CD14-positive monocyte (primary cell): ENCODE measurements around the gene MEI1. TPM values are rescaled to one million over a fixed set of nuclear protein-coding genes. Genes with fewer than 3 reads are reported as not detected.
A peak's percentile ranks its signal among the peaks of the same experiment; 100 is the strongest.
"Not testable (repeated sequence)": the region's sequence is repeated elsewhere in the genome, so short reads cannot be mapped to it uniquely, and the experiment has no call there.

Experiments
- DNase-seq, 3 donors: peaks; one replicate each; pipeline ENCODE4 v3.0.0-alpha.2; 2011 to 2022
- H2AFZ ChIP-seq: 2 replicates; pipeline ENCODE4 v1.6.0; 2012; ENCODE audit warnings: mild to moderate bottlenecking, low read depth, low read length, inconsistent platforms; ENCODE audit not compliant: insufficient read depth, poor library complexity, severe bottlenecking
- H3K27ac ChIP-seq, 2 donors: 1 replicate in 1 of 2; 2 replicates in 1 of 2; pipeline ENCODE4 v1.5.1; 2012 to 2013; ENCODE audit warnings: low read length in 2 of 2, control low read depth in 1 of 2, inconsistent platforms in 1 of 2, low read depth in 1 of 2, mild to moderate bottlenecking in 1 of 2
- H3K27me3 ChIP-seq, 2 donors: one replicate each; pipeline versions ENCODE4 v1.6.0 to v1.6.1; 2011 to 2013; ENCODE audit warnings: low read length in 2 of 2; ENCODE audit not compliant: control insufficient read depth in 2 of 2, insufficient read depth in 2 of 2
- H3K36me3 ChIP-seq, 2 donors: replicated peaks in 1 of 2; 1 replicate in 1 of 2; 2 replicates in 1 of 2; pipeline versions ENCODE4 v1.5.1 to v1.6.1; 2012 to 2013; ENCODE audit warnings: low read length in 2 of 2, control low read depth in 1 of 2, inconsistent platforms in 1 of 2, mild to moderate bottlenecking in 1 of 2; ENCODE audit not compliant: insufficient read depth in 2 of 2, control insufficient read depth in 1 of 2
- H3K4me1 ChIP-seq, 2 donors: 1 replicate in 1 of 2; 2 replicates in 1 of 2; pipeline versions ENCODE4 v1.5.1 to v1.6.1; 2012 to 2013; ENCODE audit warnings: low read length in 2 of 2, control low read depth in 1 of 2, inconsistent platforms in 1 of 2, mild to moderate bottlenecking in 1 of 2, moderate library complexity in 1 of 2; ENCODE audit not compliant: insufficient read depth in 2 of 2, control insufficient read depth in 1 of 2
- H3K4me2 ChIP-seq: replicated peaks from 2 replicates; pipeline ENCODE3; 2012; ENCODE audit warnings: low read length, moderate library complexity, mild to moderate bottlenecking; ENCODE audit not compliant: poor library complexity, severe bottlenecking; ENCODE audit errors: extremely low read depth
- H3K4me3 ChIP-seq, 3 experiments: fragments of 200-600 bp in 1 of 3; sonication (generic) in 1 of 3; replicated peaks in 1 of 3; 1 replicate in 2 of 3; 2 replicates in 1 of 3; pipeline ENCODE4 v1.5.1; 2011 to 2013; ENCODE audit warnings: low read length in 3 of 3, mild to moderate bottlenecking in 3 of 3, control low read depth in 2 of 3, low read depth in 2 of 3, inconsistent platforms in 1 of 3, moderate library complexity in 1 of 3
- H3K79me2 ChIP-seq: 2 replicates; pipeline ENCODE4 v1.6.0; 2012; ENCODE audit warnings: mild to moderate bottlenecking, control low read depth, inconsistent platforms, low read length, moderate library complexity; ENCODE audit not compliant: insufficient read depth
- H3K9ac ChIP-seq: 2 replicates; pipeline ENCODE4 v1.6.0; 2017; ENCODE audit warnings: low read length, mild to moderate bottlenecking; ENCODE audit not compliant: insufficient read depth, poor library complexity, severe bottlenecking
- H3K9me3 ChIP-seq, 2 donors: replicated peaks in 1 of 2; 1 replicate in 1 of 2; 2 replicates in 1 of 2; pipeline versions ENCODE4 v1.5.1 to v1.6.1; 2012 to 2013; ENCODE audit warnings: low read length in 2 of 2, control low read depth in 1 of 2; ENCODE audit not compliant: control insufficient read depth in 1 of 2, insufficient read depth in 1 of 2
- H4K20me1 ChIP-seq: 2 replicates; pipeline ENCODE4 v1.6.0; 2012; ENCODE audit warnings: mild to moderate bottlenecking, low read length, control low read depth, moderate library complexity; ENCODE audit not compliant: insufficient read depth
- H3K27ac Mint-ChIP-seq, 7 donors: one replicate each; pipeline ENCODE4 v1.8.0; 2020; ENCODE audit warnings: mild to moderate bottlenecking in 7 of 7, mixed read lengths in 7 of 7, moderate library complexity in 6 of 7, inconsistent platforms in 2 of 7
- H3K27me3 Mint-ChIP-seq, 3 donors: one replicate each; pipeline ENCODE4 v1.8.0; 2021 to 2022; ENCODE audit warnings: low read depth in 3 of 3, mild to moderate bottlenecking in 3 of 3, mixed read lengths in 3 of 3, moderate library complexity in 3 of 3, inconsistent platforms in 1 of 3
- H3K36me3 Mint-ChIP-seq, 2 donors: one replicate each; pipeline ENCODE4 v1.8.0; 2020; ENCODE audit warnings: mixed read lengths in 2 of 2, inconsistent platforms in 1 of 2, mild to moderate bottlenecking in 1 of 2
- H3K4me1 Mint-ChIP-seq: one replicate; pipeline ENCODE4 v1.8.0; 2020; ENCODE audit warnings: mild to moderate bottlenecking, mixed read lengths
- H3K4me3 Mint-ChIP-seq, 2 donors: one replicate each; pipeline ENCODE4 v1.8.0; 2020; ENCODE audit warnings: mild to moderate bottlenecking in 2 of 2, mixed read lengths in 2 of 2, moderate library complexity in 1 of 2
- H3K9me3 Mint-ChIP-seq, 7 donors: one replicate each; pipeline ENCODE4 v1.8.0; 2020 to 2022; ENCODE audit warnings: mixed read lengths in 7 of 7, mild to moderate bottlenecking in 6 of 7, moderate library complexity in 6 of 7, inconsistent platforms in 2 of 7
- WGBS: methylation state at CpG from one replicate; pipeline ENCODE4 v1.1.5; 2013; ENCODE audit warnings: missing lambda C conversion rate; ENCODE audit not compliant: insufficient coverage; 5-methylcytosine and 5-hydroxymethylcytosine counted together
- intact Hi-C, 2 donors: fragments of 100-400 bp; cut with micrococcal nuclease; formaldehyde crosslinking; loops; one replicate each; pipeline versions ENCODE4 v1.15.0 to v1.15.1; 2023
- polyA plus RNA-seq, 3 donors: library from polyadenylated mRNA; depleted of rRNA in 1 of 3; unstranded in 2 of 3; stranded (reverse) in 1 of 3; fragments of 300-500 nt in 2 of 3; fragments of >200 nt in 1 of 3; fragmentation: Illumina TruSeq in 2 of 3; gene quantifications; 1 replicate in 2 of 3; 2 replicates in 1 of 3; pipeline ENCODE4 v1.2.3, GENCODE V29; 2012 to 2021
- TF ChIP-seq, protein P1 (sequence below): fragments of 200-600 bp; IDR thresholded peaks from one replicate; pipeline ENCODE4 v1.8.0; 2022; ENCODE audit warnings: antibody characterized with exemption, mild to moderate bottlenecking

The MEI1 gene
- polyA plus RNA-seq, 3 donors, result 12.3 to 40.0 (median 37.0) TPM

GRCh38 chr22:41731609-41732008 lies 32.3 kb downstream of the MEI1 start:
- H4K20me1 ChIP-seq, result no peaks in the 10 kb centered on the region
- no peak overlapping the region for H3K4me3 ChIP-seq
- Mint-ChIP-seq H3K27me3 (peaks cover 1 to 8% (median 2%) of the 10 kb centered on the region in 3 donors), H3K9me3 (no peaks in the 10 kb centered on the region), H3K27ac (no peak overlapping the region), H3K4me1 (no peaks in the 10 kb centered on the region), H3K36me3 (no peaks in the 10 kb centered on the region), H3K4me3 (no peak overlapping the region)
- intact Hi-C loops, result no loop called here
- no peak overlapping the region for H3K27ac ChIP-seq
- TF ChIP-seq, protein P1, sequence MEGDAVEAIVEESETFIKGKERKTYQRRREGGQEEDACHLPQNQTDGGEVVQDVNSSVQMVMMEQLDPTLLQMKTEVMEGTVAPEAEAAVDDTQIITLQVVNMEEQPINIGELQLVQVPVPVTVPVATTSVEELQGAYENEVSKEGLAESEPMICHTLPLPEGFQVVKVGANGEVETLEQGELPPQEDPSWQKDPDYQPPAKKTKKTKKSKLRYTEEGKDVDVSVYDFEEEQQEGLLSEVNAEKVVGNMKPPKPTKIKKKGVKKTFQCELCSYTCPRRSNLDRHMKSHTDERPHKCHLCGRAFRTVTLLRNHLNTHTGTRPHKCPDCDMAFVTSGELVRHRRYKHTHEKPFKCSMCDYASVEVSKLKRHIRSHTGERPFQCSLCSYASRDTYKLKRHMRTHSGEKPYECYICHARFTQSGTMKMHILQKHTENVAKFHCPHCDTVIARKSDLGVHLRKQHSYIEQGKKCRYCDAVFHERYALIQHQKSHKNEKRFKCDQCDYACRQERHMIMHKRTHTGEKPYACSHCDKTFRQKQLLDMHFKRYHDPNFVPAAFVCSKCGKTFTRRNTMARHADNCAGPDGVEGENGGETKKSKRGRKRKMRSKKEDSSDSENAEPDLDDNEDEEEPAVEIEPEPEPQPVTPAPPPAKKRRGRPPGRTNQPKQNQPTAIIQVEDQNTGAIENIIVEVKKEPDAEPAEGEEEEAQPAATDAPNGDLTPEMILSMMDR, result no peak
- H3K4me2 ChIP-seq, result no peak overlapping the region
- no peaks in the 10 kb centered on the region for H3K9me3 ChIP-seq
- DNase-seq, result no peak
- no peak overlapping the region for H2AFZ ChIP-seq
- H3K36me3 ChIP-seq, result no peaks in the 10 kb centered on the region
- no peak overlapping the region for H3K9ac ChIP-seq
- H3K79me2 ChIP-seq, result no peaks in the 10 kb centered on the region
- H3K4me1 ChIP-seq, result no peaks in the 10 kb centered on the region
- no CpG with 5 or more reads among the region's 2 CpGs for WGBS
- no peaks in the 10 kb centered on the region for H3K27me3 ChIP-seq

DNA sequence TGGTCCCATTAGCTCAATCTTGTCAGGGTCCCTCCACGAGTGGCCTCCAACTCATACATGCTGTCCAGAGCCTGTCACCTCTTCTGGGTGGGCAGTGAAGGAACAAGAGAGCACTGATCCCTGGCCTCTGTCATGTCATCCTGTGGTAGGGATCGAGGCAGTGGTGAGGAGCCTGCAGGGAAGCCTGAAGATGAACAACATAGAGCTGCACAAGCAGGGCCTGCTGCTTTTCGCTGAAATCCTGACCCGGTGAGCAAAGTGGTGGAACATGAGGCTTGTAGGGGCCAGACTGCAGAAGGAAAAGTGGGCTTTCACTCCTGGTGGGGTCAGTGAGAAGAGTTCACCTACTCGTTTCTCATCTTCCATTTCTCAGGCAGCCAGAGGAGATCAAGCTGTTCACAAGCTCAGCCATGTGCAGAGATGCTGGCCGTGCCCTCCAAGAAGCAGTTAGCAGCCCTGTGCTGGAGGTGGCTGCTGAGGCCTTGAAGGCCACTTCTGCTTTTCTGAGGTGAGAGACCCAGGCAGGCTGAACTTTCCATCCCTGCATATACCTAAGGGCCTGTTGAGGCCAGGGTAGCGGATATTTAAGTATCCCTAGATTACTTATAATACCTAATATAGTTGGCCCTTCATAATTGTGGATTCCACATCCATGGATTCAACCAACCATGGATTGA lies 32.9 kb downstream of the MEI1 start:
- Histone ChIP-seq H4K20me1 (no peaks in the 10 kb centered on the region), H3K4me2 (no peak overlapping the region), H3K36me3 (no peaks in the 10 kb centered on the region), H3K9me3 (no peaks in the 10 kb centered on the region), H3K4me3 (no peak overlapping the region), H3K27me3 (no peaks in the 10 kb centered on the region), H3K79me2 (no peaks in the 10 kb centered on the region), H3K4me1 (no peaks in the 10 kb centered on the region), H3K27ac (no peak overlapping the region), H3K9ac (no peak overlapping the region), H2AFZ (no peak overlapping the region)
- TF ChIP-seq, protein P1, result no peak
- H3K4me1 Mint-ChIP-seq, result no peaks in the 10 kb centered on the region
- no peak overlapping the region for H3K4me3 Mint-ChIP-seq
- H3K27me3 Mint-ChIP-seq, result peaks cover 0 to 6% (median 1%) of the 10 kb centered on the region in 3 donors
- intact Hi-C loops, result no loop called here
- DNase-seq, result no peak
- no peaks in the 10 kb centered on the region for H3K36me3 Mint-ChIP-seq
- H3K27ac Mint-ChIP-seq, result peak overlapping the region in 1 of 7 donors; percentile 43
- H3K9me3 Mint-ChIP-seq, result no peaks in the 10 kb centered on the region
- 94% methylated on average over 2 of the region's 7 CpGs for WGBS

- H3K4me3 ChIP-seq, H3K79me2 ChIP-seq, intact Hi-C loops, H4K20me1 ChIP-seq, H3K36me3 Mint-ChIP-seq, H3K9me3 Mint-ChIP-seq, H3K27ac ChIP-seq, H3K9me3 ChIP-seq, H2AFZ ChIP-seq, DNase-seq, H3K27ac Mint-ChIP-seq, H3K4me1 Mint-ChIP-seq, H3K27me3 Mint-ChIP-seq, H3K4me2 ChIP-seq, H3K4me3 Mint-ChIP-seq, H3K27me3 ChIP-seq, H3K9ac ChIP-seq, H3K4me1 ChIP-seq, H3K36me3 ChIP-seq: not testable (repeated sequence)
- WGBS, result 100% methylated on average over 2 of the region's 4 CpGs
Observed at GRCh38 chr22:41733241-41733640, 33.9 kb downstream of the MEI1 start.
